ENCODE measurements around the gene HECW1. TPM values are rescaled to one million over a fixed set of nuclear protein-coding genes. Genes with fewer than 3 reads are reported as not detected.

HECW1 gene
- total RNA-seq, 1 donor from 2014 or later = 68.7 TPM

- Mint-ChIP-seq H3K27ac (ENCODE audit: unreplicated experiment) (no peak overlapping the region), H3K36me3 (ENCODE audit: unreplicated experiment) (peaks cover 27% of the 10 kb centered on the region), H3K4me3 (ENCODE audit: unreplicated experiment) (no peak overlapping the region), H3K9me3 (ENCODE audit: unreplicated experiment) (peaks cover 14% of the 10 kb centered on the region), H3K27me3 (ENCODE audit: unreplicated experiment) (peaks cover 10% of the 10 kb centered on the region), H3K4me1 (ENCODE audit: low read depth, unreplicated experiment) (peaks cover 15% of the 10 kb centered on the region)
- DNase-seq = no peak
- no peak for TF ChIP-seq CTCF (IDR thresholded peaks at IDR 0.05; ENCODE audit: partially characterized antibody, unreplicated experiment)
Observed at GRCh38 chr7:43290978-43291377, 178.5 kb downstream of the HECW1 start.

- peaks cover 22% of the 10 kb centered on the region for H3K36me3 Mint-ChIP-seq (ENCODE audit: unreplicated experiment)
- DNase-seq = no peak
- H3K4me3 Mint-ChIP-seq (ENCODE audit: unreplicated experiment) = no peak overlapping the region
- no peak for TF ChIP-seq CTCF (IDR thresholded peaks at IDR 0.05; ENCODE audit: partially characterized antibody, unreplicated experiment)
- H3K9me3 Mint-ChIP-seq (ENCODE audit: unreplicated experiment) = peaks cover 16% of the 10 kb centered on the region
- H3K4me1 Mint-ChIP-seq (ENCODE audit: low read depth, unreplicated experiment) = peaks cover 22% of the 10 kb centered on the region
- H3K27me3 Mint-ChIP-seq (ENCODE audit: unreplicated experiment) = peaks cover 10% of the 10 kb centered on the region
- H3K27ac Mint-ChIP-seq (ENCODE audit: unreplicated experiment) = no peak overlapping the region
Observed at GRCh38 chr7:43291789-43292188, 179.3 kb downstream of the HECW1 start.

GRCh38 chr7:43292384-43292783 is 179.9 kb downstream of the HECW1 start:
- H3K27ac Mint-ChIP-seq (ENCODE audit: unreplicated experiment) = no peak overlapping the region

GRCh38 chr7:43294080-43294630 is 181.7 kb downstream of the HECW1 start:
- Mint-ChIP-seq H3K4me1 (ENCODE audit: low read depth, unreplicated experiment) (peaks cover 22% of the 10 kb centered on the region), H3K4me3 (ENCODE audit: unreplicated experiment) (no peak overlapping the region), H3K27ac (ENCODE audit: unreplicated experiment) (no peak overlapping the region), H3K9me3 (ENCODE audit: unreplicated experiment) (peaks cover 13% of the 10 kb centered on the region), H3K27me3 (ENCODE audit: unreplicated experiment) (peaks cover 8% of the 10 kb centered on the region), H3K36me3 (ENCODE audit: unreplicated experiment) (peaks cover 9% of the 10 kb centered on the region)
- no peak for TF ChIP-seq CTCF (IDR thresholded peaks at IDR 0.05; ENCODE audit: partially characterized antibody, unreplicated experiment)
- no peak for DNase-seq

More at GRCh38 chr7:43292384-43292783, 179.9 kb downstream of the HECW1 start:
- Mint-ChIP-seq H3K4me3 (ENCODE audit: unreplicated experiment) (no peak overlapping the region), H3K27me3 (ENCODE audit: unreplicated experiment) (peaks cover 10% of the 10 kb centered on the region), H3K4me1 (ENCODE audit: low read depth, unreplicated experiment) (peaks cover 22% of the 10 kb centered on the region), H3K36me3 (ENCODE audit: unreplicated experiment) (peaks cover 17% of the 10 kb centered on the region), H3K9me3 (ENCODE audit: unreplicated experiment) (peaks cover 17% of the 10 kb centered on the region)
- no peak for DNase-seq
- TF ChIP-seq CTCF (IDR thresholded peaks at IDR 0.05; ENCODE audit: partially characterized antibody, unreplicated experiment) = no peak

- DNase-seq = peak; percentile 41
- H3K27me3 Mint-ChIP-seq (ENCODE audit: unreplicated experiment) = peaks cover 3% of the 10 kb centered on the region
- no peak overlapping the region for H3K27ac Mint-ChIP-seq (ENCODE audit: unreplicated experiment)
- peaks cover 12% of the 10 kb centered on the region for H3K9me3 Mint-ChIP-seq (ENCODE audit: unreplicated experiment)
- H3K4me3 Mint-ChIP-seq (ENCODE audit: unreplicated experiment) = peak overlapping the region; percentile 41
- peaks cover 3% of the 10 kb centered on the region for H3K36me3 Mint-ChIP-seq (ENCODE audit: unreplicated experiment)
- no peak for TF ChIP-seq CTCF (IDR thresholded peaks at IDR 0.05; ENCODE audit: partially characterized antibody, unreplicated experiment)
- H3K4me1 Mint-ChIP-seq (ENCODE audit: low read depth, unreplicated experiment) = peaks cover 25% of the 10 kb centered on the region
Observed at GRCh38 chr7:43295429-43295828, 183.0 kb downstream of the HECW1 start.

All from glutamatergic neuron (in vitro differentiated cells).